AG09319 (cell line): ENCODE data around the gene DAGLA.

Experiments used
- DNase-seq: peaks from one replicate; pipeline ENCODE4 v3.0.0-alpha.2; 2010; ENCODE audit warnings: low read depth; ENCODE audit errors: extremely low read depth
- TF ChIP-seq, protein P1 (sequence below): IDR thresholded peaks from 2 replicates; pipeline ENCODE4 v1.5.1; 2011; ENCODE audit warnings: low read depth, mild to moderate bottlenecking, inconsistent platforms, low read length, moderate library complexity

DAGLA gene

DNA sequence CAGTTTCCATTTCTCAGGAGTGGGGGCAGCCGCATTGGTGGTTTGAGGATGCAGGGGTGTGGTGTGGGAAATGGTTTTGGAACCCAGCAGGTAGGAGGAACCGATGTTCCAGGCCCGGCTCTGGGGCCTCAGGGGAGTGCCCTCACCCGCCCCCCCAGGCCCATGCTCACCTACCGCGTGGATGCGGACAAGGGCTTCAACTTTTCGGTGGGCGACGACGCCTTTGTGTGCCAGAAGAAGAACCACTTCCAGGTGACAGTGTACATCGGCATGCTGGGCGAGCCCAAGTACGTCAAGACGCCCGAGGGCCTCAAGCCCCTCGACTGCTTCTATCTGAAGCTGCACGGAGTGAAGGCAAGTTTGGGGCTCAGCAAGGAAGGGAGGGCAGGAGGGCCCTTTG is 93.6 kb downstream of the DAGLA start:
- DNase-seq: no peak
- TF ChIP-seq, protein P1, sequence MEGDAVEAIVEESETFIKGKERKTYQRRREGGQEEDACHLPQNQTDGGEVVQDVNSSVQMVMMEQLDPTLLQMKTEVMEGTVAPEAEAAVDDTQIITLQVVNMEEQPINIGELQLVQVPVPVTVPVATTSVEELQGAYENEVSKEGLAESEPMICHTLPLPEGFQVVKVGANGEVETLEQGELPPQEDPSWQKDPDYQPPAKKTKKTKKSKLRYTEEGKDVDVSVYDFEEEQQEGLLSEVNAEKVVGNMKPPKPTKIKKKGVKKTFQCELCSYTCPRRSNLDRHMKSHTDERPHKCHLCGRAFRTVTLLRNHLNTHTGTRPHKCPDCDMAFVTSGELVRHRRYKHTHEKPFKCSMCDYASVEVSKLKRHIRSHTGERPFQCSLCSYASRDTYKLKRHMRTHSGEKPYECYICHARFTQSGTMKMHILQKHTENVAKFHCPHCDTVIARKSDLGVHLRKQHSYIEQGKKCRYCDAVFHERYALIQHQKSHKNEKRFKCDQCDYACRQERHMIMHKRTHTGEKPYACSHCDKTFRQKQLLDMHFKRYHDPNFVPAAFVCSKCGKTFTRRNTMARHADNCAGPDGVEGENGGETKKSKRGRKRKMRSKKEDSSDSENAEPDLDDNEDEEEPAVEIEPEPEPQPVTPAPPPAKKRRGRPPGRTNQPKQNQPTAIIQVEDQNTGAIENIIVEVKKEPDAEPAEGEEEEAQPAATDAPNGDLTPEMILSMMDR: no peak

- DNase-seq: no peak
- TF ChIP-seq, protein P1: no peak
Observed at GRCh38 chr11:61774411-61774810, 94.2 kb downstream of the DAGLA start.

DNA sequence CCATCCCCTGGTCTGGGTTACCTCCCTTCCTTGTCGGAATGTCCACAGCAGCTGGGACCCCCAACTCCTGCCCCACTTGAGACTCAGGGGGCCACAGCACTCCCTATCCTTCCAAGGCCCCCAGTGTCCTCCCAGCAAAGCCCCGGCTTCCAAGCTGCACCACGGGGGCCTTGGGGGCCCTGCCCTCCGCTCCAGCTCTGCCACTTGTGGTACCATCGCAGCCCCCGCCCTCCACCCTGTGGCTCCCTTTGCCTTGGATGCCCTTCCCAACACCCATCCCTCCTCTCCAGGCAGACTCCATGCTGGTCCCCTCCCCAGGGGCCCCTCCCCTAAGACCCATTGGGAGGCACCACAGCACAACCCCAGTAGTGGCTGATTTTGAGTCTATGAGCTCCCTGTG is 94.9 kb downstream of the DAGLA start:
- TF ChIP-seq, protein P1: no peak
- DNase-seq: no peak

- TF ChIP-seq, protein P1: no peak
- no peak for DNase-seq
Observed at GRCh38 chr11:61775606-61776554, 95.7 kb downstream of the DAGLA start.

- peak; percentile 8 for DNase-seq
- TF ChIP-seq, protein P1: peak; percentile 74
Observed at GRCh38 chr11:61776561-61777075, 96.4 kb downstream of the DAGLA start.

GRCh38 chr11:61777234-61778090 is 97.3 kb downstream of the DAGLA start:
- TF ChIP-seq, protein P1: no peak; the same call in 1 of the 2 replicates
- no peak for DNase-seq
